HG03354 (cell line): Measurements from ENCODE around the gene HYAL2.

ENCODE experiments used
- ATAC-seq: cut with Tn5 transposase; IDR thresholded peaks from one replicate; pipeline ENCODE4 v1.9.1; 2021; ENCODE audit warnings: mild to moderate bottlenecking; ENCODE audit not compliant: unreplicated experiment, poor library complexity, severe bottlenecking

HYAL2 gene, protein sequence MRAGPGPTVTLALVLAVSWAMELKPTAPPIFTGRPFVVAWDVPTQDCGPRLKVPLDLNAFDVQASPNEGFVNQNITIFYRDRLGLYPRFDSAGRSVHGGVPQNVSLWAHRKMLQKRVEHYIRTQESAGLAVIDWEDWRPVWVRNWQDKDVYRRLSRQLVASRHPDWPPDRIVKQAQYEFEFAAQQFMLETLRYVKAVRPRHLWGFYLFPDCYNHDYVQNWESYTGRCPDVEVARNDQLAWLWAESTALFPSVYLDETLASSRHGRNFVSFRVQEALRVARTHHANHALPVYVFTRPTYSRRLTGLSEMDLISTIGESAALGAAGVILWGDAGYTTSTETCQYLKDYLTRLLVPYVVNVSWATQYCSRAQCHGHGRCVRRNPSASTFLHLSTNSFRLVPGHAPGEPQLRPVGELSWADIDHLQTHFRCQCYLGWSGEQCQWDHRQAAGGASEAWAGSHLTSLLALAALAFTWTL

GRCh38 chr3:50322386-50323091 lies at the start of gene HYAL2:
TSS of gene HYAL2 (minus strand) at chr3:50322745. CDS start at chr3:50320489, 2,256 bp downstream.
- ATAC-seq, result no peak

DNA sequence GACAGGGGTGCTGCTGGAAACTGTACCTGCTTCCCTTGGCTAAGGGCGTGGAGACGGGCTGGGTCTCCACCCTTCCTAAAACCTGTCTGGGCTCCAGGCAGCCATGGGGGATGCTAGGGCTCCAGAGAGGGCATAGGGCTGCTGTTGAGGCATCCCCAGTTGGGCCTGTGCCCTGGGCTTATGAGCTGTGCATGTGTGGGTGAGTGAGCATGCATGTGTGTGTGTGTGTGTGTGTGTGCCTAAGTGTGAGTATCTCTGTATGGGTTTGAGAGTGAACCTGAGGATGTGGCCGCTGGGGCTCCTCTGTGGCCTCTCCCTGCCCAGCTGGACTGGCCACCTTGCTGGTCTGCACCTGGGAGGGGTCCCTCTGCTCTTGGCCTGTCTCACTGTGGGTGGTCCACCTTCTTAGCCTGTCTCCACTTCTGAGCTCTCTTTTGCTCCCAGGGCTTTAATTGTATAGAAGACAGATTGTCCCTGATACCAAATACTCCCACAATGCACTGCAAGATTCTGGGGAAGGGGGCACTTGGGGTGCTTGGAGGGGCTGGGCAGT lies 48.7 kb upstream of the HYAL2 start:
- ATAC-seq, result no peak

- no peak for ATAC-seq
Observed at GRCh38 chr3:50370594-50370993, 48.0 kb upstream of the HYAL2 start.

- ATAC-seq, result no peak
Observed at GRCh38 chr3:50369012-50369670, 46.6 kb upstream of the HYAL2 start.

DNA sequence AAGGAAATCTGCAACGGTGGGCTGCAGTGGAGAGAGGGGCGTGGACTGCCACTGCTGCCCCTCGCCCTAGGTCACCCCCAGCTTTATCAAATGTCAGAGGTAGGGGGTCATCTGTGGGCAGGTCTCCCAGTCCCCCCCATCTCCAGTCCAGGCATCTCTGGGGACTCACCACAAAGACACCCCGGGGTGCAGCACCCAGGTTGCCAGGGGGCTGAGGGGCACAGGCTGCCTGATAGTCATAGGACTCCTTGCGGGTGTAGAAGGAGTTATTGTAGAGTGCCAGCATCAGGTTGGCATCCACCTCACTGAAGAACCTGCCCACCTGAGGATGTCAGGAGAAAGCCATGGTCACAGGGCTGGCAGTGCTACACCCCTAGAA lies 43.3 kb upstream of the HYAL2 start:
- ATAC-seq, result no peak

GRCh38 chr3:50365080-50365841 lies 42.7 kb upstream of the HYAL2 start:
- ATAC-seq, result peak; percentile 92

DNA sequence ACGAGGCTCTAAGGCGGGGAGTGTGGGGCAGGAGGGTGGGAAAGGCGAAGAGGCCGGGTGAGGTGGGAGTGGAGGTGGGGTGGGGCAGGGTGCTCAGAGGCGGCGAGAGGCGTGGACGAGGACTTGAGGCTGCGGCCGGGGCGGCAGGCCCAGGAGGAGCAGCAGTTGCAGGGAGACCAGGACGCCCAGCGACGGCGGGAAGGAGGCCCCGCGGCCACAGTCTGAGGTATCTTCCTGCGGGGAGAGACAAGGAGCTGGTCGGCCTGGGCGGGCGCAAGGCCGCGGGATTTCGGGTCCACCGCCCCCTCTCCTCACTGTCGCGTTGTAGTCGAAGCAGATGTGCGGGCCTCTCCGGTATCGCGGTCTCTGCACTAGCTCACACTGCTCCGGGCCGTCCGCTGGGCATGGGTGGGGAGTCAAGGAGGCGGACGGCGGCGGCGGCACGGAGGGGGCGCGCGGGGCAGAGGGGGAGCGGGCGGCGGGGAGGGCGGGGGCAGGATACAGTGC lies 42.1 kb upstream of the HYAL2 start:
- peak; percentile 12 for ATAC-seq

GRCh38 chr3:50359760-50360110 lies 37.2 kb upstream of the HYAL2 start:
- ATAC-seq, result peak; percentile 14

GRCh38 chr3:50358911-50359759 lies 36.6 kb upstream of the HYAL2 start, which contains the start of gene TMEM115:
TSS of gene TMEM115 (minus strand) at chr3:50359521. CDS start at chr3:50359063, 458 bp downstream.
- ATAC-seq, result peak; percentile 100

DNA sequence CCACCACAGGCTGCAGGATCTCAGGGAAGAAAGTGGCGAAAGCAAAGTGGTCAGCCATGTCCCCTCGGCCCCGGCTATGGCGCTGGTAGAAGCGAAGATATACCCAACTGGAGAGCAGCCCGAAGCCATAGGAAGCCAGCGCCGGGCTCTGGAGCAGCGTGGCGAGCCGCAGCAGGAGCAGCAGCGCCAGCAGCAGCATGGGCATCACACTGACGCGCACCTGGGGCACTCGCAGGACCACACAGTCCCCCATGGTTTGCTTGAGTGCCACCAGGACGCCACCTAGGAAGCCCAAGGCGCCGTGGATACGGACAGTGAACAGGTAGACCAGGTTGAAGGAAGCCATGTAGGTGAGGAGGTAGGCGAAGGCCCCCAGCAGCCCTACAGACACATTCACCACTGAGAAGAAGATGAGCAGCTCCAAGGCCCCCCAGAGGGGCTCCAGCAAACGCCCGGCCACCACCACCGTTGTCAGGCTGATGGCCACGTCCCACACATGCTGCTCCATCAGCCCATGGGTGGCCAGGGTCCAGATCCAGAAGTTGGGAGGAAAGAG lies 35.9 kb upstream of the HYAL2 start:
- no peak for ATAC-seq

GRCh38 chr3:50357481-50357880 lies 34.9 kb upstream of the HYAL2 start:
- no peak for ATAC-seq

GRCh38 chr3:50356553-50356952 lies 34.0 kb upstream of the HYAL2 start:
- no peak for ATAC-seq

GRCh38 chr3:50355829-50356552 lies 33.4 kb upstream of the HYAL2 start:
- no peak for ATAC-seq

DNA sequence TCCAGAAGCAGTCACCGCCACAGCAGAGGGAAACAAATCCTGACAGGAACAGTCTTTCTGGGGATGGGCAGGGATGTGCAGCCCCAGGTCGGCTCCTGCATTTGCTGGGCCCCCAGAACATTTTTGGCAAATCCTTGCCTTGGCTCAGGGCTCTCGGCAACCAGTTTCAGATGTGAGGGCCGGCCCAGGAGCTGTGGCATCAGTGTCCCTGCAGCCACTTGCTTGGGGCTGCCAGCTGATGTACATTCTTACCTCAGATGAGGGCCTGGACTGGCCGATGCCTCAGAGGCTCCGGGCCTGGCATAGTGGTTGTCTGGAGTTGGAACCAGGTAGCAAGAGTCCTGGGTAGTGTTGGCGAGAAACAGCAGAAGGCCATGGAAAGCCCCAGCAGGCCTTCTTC lies 32.3 kb upstream of the HYAL2 start:
- ATAC-seq, result no peak

DNA sequence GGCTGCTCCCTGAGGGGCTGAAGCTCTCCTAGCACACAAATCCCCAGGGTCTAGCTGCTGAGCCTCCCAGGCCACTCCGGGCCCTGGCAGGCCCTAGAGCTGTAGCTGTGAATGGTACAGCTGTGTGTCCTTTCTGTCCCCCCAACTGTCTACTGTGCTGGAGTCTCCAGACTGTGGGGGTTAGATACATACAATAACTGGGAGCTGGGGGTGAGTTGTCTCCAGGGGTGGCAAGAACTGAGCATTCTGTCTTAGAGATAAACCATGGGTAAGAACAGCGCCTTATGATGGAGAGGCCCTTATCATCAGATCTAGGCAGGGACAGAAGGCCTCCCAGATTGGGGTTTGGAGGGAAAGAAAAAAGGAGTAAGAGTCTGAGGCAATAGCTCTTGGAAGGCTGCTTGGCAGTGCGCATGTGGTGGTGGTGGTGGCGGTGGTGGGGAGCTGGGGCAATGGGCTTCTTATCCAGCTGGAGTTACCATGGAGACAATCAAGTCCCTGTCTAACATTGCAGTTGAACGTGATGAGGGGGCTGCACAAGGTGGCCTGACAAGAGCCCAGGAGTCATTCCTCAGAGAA lies 31.7 kb upstream of the HYAL2 start:
- ATAC-seq, result no peak

DNA sequence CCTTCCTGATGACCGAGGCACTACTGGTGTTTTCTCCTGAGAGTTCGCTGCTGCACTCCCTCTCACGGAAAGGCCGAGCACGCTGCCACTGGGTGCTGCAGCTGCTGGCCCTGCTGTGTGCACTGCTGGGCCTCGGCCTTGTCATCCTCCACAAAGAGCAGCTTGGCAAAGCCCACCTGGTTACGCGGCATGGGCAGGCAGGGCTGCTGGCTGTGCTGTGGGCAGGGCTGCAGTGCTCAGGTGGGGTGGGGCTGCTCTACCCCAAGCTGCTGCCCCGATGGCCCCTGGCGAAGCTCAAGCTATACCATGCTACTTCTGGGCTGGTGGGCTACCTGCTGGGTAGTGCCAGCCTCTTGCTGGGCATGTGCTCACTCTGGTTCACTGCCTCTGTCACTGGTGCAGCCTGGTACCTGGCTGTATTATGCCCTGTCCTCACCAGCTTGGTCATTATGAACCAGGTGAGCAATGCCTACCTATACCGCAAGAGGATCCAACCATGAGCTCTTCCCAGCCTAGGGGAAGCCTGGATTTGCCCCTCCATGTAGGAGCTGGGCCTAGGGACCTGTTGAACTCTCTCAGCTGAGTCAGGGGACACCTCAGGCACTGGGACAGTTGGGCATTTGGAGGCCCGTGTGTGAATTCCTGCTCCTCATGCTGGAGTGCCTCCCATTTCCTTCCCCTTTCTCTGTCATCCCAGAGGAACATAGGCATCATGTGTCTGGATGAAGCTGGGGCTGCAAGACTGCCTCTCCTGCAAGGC lies 30.9 kb upstream of the HYAL2 start:
- no peak for ATAC-seq

DNA sequence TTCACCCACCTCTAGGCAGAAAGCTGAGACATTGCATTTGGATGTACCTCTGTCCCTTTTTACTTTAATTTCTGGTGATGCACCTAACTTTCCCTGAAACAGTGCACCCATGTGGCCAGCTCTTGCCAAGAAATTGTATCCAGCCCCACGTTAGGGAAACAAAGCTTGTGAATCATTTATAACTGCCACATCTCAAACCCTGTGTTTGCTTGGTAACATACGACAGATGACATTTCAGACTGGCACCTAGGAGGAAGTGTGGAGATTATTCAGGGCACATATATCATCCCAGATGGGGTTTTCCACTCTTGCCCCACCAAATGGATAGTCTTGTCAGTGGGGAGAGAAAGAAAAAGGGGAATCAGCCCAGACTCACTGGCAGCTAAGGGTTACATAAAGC lies 30.2 kb upstream of the HYAL2 start:
- ATAC-seq, result no peak
